NB4 (cell line): ENCODE data around the gene KIR3DL3.

Experiments
- MYC ChIP-seq: IDR thresholded peaks from 2 replicates; pipeline ENCODE4 v1.6.1; 2011; ENCODE audit warnings: low read depth, low read length
- POLR2A ChIP-seq: IDR thresholded peaks from 2 replicates; pipeline ENCODE4 v1.6.1; 2011; ENCODE audit warnings: mild to moderate bottlenecking; ENCODE audit not compliant: insufficient read length; ENCODE audit errors: extremely low read depth
- TF ChIP-seq, protein P1 (sequence below): IDR thresholded peaks from one replicate; pipeline ENCODE4 v1.5.1; 2012; ENCODE audit warnings: low read depth, low read length
- TF ChIP-seq, protein P2 (sequence below): IDR thresholded peaks from 2 replicates; pipeline ENCODE4 v1.6.1; 2011; ENCODE audit warnings: low read depth, low read length

- TF ChIP-seq, protein P1, sequence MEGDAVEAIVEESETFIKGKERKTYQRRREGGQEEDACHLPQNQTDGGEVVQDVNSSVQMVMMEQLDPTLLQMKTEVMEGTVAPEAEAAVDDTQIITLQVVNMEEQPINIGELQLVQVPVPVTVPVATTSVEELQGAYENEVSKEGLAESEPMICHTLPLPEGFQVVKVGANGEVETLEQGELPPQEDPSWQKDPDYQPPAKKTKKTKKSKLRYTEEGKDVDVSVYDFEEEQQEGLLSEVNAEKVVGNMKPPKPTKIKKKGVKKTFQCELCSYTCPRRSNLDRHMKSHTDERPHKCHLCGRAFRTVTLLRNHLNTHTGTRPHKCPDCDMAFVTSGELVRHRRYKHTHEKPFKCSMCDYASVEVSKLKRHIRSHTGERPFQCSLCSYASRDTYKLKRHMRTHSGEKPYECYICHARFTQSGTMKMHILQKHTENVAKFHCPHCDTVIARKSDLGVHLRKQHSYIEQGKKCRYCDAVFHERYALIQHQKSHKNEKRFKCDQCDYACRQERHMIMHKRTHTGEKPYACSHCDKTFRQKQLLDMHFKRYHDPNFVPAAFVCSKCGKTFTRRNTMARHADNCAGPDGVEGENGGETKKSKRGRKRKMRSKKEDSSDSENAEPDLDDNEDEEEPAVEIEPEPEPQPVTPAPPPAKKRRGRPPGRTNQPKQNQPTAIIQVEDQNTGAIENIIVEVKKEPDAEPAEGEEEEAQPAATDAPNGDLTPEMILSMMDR, result no peak
- TF ChIP-seq POLR2A (no peak), MYC (no peak)
- TF ChIP-seq, protein P2, sequence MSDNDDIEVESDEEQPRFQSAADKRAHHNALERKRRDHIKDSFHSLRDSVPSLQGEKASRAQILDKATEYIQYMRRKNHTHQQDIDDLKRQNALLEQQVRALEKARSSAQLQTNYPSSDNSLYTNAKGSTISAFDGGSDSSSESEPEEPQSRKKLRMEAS, result no peak
These were observed 6.9 kb downstream of the KIR3DL3 start for GRCh38 chr19:54731191-54731590.
